ENCODE data around the gene LDHAL6B. TPM values are rescaled to one million over a fixed set of nuclear protein-coding genes. Genes with fewer than 3 reads are reported as not detected.

LDHAL6B gene
- total RNA-seq, 1 donor from 2014 or later = not detected

DNA sequence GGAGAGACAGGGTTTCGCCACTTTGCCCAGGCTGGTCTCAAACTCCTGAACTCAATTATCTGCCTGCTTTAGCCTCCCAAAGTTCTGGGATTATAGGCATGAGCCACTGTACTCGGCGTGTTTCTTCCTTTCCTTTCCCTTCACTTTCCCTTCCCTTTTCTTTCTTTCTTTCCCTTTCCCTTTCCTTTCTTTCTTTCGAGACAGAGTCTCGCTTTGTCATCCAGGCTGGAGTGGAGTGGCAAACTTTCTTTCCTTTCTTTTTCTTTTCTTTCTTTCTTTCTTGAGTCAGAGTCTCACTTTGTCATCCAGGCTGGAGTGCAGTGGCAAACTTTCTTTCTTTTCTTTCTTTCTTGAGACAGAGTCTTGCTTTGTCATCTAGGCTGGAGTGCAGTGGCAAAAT, 17.4 kb upstream of the LDHAL6B start:
- peaks cover 52% of the 10 kb centered on the region for H3K36me3 Mint-ChIP-seq (ENCODE audit: low read depth)
- H3K27ac Mint-ChIP-seq (ENCODE audit: unreplicated experiment) = no peak overlapping the region
- peaks cover 23% of the 10 kb centered on the region for H3K4me1 Mint-ChIP-seq (ENCODE audit: low read depth)
- DNase-seq (ENCODE audit: low spot score) = no peak
- H3K27me3 Mint-ChIP-seq (ENCODE audit: low read depth) = no peaks in the 10 kb centered on the region
- TF ChIP-seq, protein P1, sequence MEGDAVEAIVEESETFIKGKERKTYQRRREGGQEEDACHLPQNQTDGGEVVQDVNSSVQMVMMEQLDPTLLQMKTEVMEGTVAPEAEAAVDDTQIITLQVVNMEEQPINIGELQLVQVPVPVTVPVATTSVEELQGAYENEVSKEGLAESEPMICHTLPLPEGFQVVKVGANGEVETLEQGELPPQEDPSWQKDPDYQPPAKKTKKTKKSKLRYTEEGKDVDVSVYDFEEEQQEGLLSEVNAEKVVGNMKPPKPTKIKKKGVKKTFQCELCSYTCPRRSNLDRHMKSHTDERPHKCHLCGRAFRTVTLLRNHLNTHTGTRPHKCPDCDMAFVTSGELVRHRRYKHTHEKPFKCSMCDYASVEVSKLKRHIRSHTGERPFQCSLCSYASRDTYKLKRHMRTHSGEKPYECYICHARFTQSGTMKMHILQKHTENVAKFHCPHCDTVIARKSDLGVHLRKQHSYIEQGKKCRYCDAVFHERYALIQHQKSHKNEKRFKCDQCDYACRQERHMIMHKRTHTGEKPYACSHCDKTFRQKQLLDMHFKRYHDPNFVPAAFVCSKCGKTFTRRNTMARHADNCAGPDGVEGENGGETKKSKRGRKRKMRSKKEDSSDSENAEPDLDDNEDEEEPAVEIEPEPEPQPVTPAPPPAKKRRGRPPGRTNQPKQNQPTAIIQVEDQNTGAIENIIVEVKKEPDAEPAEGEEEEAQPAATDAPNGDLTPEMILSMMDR (IDR thresholded peaks at IDR 0.05) = no peak
- H3K4me3 Mint-ChIP-seq (ENCODE audit: unreplicated experiment) = no peak overlapping the region
- H3K9me3 Mint-ChIP-seq (ENCODE audit: low read depth) = peaks cover 16% of the 10 kb centered on the region

DNA sequence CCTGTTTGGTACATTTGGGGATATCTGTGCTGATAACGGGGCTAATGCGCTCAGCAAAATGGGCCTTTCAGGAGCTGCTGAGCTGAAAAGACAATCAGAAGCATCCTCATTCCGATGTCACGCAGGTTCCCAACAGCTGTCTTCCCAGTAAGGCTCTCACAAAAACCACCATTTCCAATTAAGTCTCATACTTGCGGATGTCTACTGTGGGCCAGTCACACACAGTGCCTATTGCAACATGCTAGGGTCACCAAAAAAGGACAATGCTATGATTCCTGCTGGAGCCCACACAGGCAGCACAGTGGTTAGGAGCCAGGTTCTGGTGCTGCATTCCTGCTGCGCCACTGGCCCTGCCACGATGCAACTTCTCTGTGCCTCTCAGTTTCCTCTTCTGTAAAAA, 16.4 kb upstream of the LDHAL6B start:
- no peak for DNase-seq (ENCODE audit: low spot score)
- H3K4me3 Mint-ChIP-seq (ENCODE audit: unreplicated experiment) = no peak overlapping the region
- H3K27me3 Mint-ChIP-seq (ENCODE audit: low read depth) = no peaks in the 10 kb centered on the region
- TF ChIP-seq, protein P1 (IDR thresholded peaks at IDR 0.05) = no peak
- H3K27ac Mint-ChIP-seq (ENCODE audit: unreplicated experiment) = no peak overlapping the region
- H3K4me1 Mint-ChIP-seq (ENCODE audit: low read depth) = peaks cover 33% of the 10 kb centered on the region
- H3K9me3 Mint-ChIP-seq (ENCODE audit: low read depth) = peaks cover 16% of the 10 kb centered on the region
- H3K36me3 Mint-ChIP-seq (ENCODE audit: low read depth) = peaks cover 52% of the 10 kb centered on the region

DNA sequence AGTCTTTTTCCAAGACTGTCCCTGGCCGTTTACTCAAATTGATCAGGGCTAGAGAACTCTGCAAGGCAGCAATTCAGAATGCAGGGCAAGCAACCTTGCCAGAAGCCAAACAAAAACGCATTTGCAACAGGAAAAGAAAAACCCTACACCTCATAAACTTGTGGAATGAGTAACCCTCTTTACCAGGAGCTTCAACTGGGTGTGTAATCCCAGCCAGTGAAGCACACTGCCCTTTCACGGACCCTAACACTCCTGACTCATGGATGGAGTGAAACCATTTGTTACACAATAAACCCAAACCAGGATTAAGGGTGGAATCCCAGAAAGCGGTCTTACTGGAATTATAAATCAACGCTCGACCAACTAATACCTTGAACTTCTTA, 14.8 kb upstream of the LDHAL6B start:
- no peaks in the 10 kb centered on the region for H3K27me3 Mint-ChIP-seq (ENCODE audit: low read depth)
- H3K27ac Mint-ChIP-seq (ENCODE audit: unreplicated experiment) = peak overlapping the region; percentile 88
- peaks cover 54% of the 10 kb centered on the region for H3K36me3 Mint-ChIP-seq (ENCODE audit: low read depth)
- TF ChIP-seq, protein P1 (IDR thresholded peaks at IDR 0.05) = no peak
- H3K9me3 Mint-ChIP-seq (ENCODE audit: low read depth) = peaks cover 16% of the 10 kb centered on the region
- peaks cover 46% of the 10 kb centered on the region for H3K4me1 Mint-ChIP-seq (ENCODE audit: low read depth)
- H3K4me3 Mint-ChIP-seq (ENCODE audit: unreplicated experiment) = no peak overlapping the region
- DNase-seq (ENCODE audit: low spot score) = no peak

DNA sequence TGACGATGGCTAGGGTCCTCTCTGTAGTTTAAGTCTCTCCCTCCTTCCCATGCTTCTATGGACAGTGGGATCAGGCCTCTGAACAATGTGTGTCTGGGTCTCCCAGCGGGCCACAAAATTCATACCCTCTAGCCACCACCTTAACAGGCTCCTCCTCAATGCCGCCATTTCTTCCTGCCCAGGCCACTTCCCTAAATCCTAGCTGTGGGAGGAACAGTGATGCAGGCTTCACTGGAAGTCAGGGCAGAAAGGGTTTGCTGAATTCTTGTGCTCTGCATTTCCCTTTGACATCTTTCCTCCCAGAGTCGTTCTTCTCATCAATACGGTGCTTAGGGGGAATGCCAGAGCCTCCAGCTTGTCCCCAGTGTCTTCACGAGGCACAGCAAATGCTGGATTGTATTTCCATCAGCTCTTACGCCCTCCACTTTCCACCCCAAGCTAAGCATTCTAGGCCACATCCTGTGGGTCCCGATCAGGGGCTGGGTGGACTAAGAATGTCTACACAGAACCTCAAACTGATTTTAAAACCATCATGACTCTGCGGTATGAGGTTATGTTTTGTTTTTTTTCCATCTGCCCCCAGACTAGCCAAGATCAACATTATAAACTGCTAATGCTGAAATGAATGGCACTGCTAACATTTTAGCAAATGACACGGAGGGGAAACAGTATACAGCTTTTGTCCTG, 11.9 kb upstream of the LDHAL6B start:
- TF ChIP-seq, protein P1 (IDR thresholded peaks at IDR 0.05) = no peak
- Mint-ChIP-seq H3K27ac (ENCODE audit: unreplicated experiment) (peak overlapping the region; percentile 34), H3K4me1 (ENCODE audit: low read depth) (peaks cover 48% of the 10 kb centered on the region), H3K36me3 (ENCODE audit: low read depth) (peaks cover 40% of the 10 kb centered on the region), H3K9me3 (ENCODE audit: low read depth) (peaks cover 10% of the 10 kb centered on the region), H3K4me3 (ENCODE audit: unreplicated experiment) (no peak overlapping the region), H3K27me3 (ENCODE audit: low read depth) (no peaks in the 10 kb centered on the region)
- no peak for DNase-seq (ENCODE audit: low spot score)

DNA sequence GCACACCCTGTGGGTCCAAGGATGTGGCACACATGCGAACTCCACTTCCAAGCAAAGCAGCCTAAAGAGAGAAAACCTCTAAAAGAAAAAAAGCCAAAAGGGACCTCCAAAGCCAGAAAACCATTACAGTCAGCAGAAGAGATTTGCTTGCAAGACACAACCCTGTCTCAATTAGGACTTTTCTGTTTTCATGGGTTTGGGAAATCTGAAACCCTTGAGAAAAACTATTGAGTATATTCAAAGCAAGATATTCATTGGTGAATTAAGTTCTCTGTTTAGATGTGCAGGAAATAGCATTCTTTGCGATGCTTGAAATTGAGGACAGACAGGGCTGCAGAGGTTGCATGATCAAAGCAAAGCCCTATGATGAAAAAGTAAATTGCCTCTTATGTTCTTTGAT, 10.2 kb upstream of the LDHAL6B start:
- DNase-seq (ENCODE audit: low spot score) = no peak
- TF ChIP-seq, protein P1 (IDR thresholded peaks at IDR 0.05) = no peak
- Mint-ChIP-seq H3K36me3 (ENCODE audit: low read depth) (peaks cover 32% of the 10 kb centered on the region), H3K27ac (ENCODE audit: unreplicated experiment) (peak overlapping the region; percentile 5), H3K4me3 (ENCODE audit: unreplicated experiment) (no peak overlapping the region), H3K9me3 (ENCODE audit: low read depth) (peaks cover under 1% of the 10 kb centered on the region), H3K27me3 (ENCODE audit: low read depth) (no peaks in the 10 kb centered on the region), H3K4me1 (ENCODE audit: low read depth) (peaks cover 49% of the 10 kb centered on the region)
